CD4-positive, alpha-beta T cell (primary cell): ENCODE results near the gene HACD3. TPM values are rescaled to one million over a fixed set of nuclear protein-coding genes. Genes with fewer than 3 reads are reported as not detected.

Experiments used
- ATAC-seq: fragments of 200-7000 bp; cut with Tn5 transposase; one replicate; pipeline ENCODE4 v1.10.0; 2022; ENCODE audit warnings: mild to moderate bottlenecking; ENCODE audit not compliant: poor library complexity
- CTCF ChIA-PET: fragments of 350-600 bp; sonication (Branson Sonifier 250); formaldehyde crosslinking; loops from one replicate; lab custom pipeline; 2021; ENCODE audit warnings: antibody characterized with exemption, inconsistent platforms; lab: Charles Lee
- POLR2A ChIA-PET: fragments of 350-600 bp; sonication (Branson Sonifier 250); formaldehyde crosslinking; loops from one replicate; lab custom pipeline; 2021; ENCODE audit warnings: antibody characterized with exemption, inconsistent platforms; lab: Charles Lee
- DNase-seq, 14 experiments: peaks; one replicate each; pipeline ENCODE4 v3.0.0-alpha.2; 2013 to 2020; ENCODE audit warnings: mixed read lengths in 2 of 14
- H3K27ac ChIP-seq, 2 donors: one replicate each; pipeline versions ENCODE4 v1.5.1 to v1.7.0; 2013; ENCODE audit warnings: low read length in 2 of 2, low read depth in 1 of 2, mild to moderate bottlenecking in 1 of 2
- H3K27me3 ChIP-seq, 2 experiments: 1 replicate in 1 of 2; 2 replicates in 1 of 2; pipeline versions ENCODE4 v1.6.1 to v1.7.0; 2013; ENCODE audit warnings: low read length in 2 of 2, control low read depth in 1 of 2, mild to moderate bottlenecking in 1 of 2, moderate library complexity in 1 of 2; ENCODE audit not compliant: insufficient read depth in 2 of 2, control insufficient read depth in 1 of 2
- H3K36me3 ChIP-seq: one replicate; pipeline ENCODE4 v1.6.1; 2013; ENCODE audit warnings: low read length, control low read depth; ENCODE audit not compliant: insufficient read depth
- H3K4me1 ChIP-seq: one replicate; pipeline ENCODE4 v1.6.1; 2013; ENCODE audit warnings: low read length, control low read depth; ENCODE audit not compliant: insufficient read depth
- H3K4me3 ChIP-seq: one replicate; pipeline ENCODE4 v1.5.1; 2013; ENCODE audit warnings: mild to moderate bottlenecking, low read length, moderate library complexity
- H3K9me3 ChIP-seq, 2 experiments: 1 replicate in 1 of 2; 2 replicates in 1 of 2; pipeline versions ENCODE4 v1.6.1 to v1.7.0; 2013; ENCODE audit warnings: low read length in 2 of 2, mild to moderate bottlenecking in 2 of 2, control low read depth in 1 of 2, moderate library complexity in 1 of 2; ENCODE audit not compliant: control insufficient read depth in 1 of 2, insufficient read depth in 1 of 2
- H3K27ac Mint-ChIP-seq: one replicate; pipeline ENCODE4 v1.8.0; 2020; ENCODE audit warnings: mixed read lengths
- H3K27me3 Mint-ChIP-seq: one replicate; pipeline ENCODE4 v1.8.0; 2021; ENCODE audit warnings: mixed read lengths
- H3K36me3 Mint-ChIP-seq: one replicate; pipeline ENCODE4 v1.8.0; 2021; ENCODE audit warnings: low read depth, mixed read lengths
- H3K4me1 Mint-ChIP-seq: one replicate; pipeline ENCODE4 v1.8.0; 2021; ENCODE audit warnings: low read depth, mixed read lengths
- H3K4me3 Mint-ChIP-seq: one replicate; pipeline ENCODE4 v1.8.0; 2020; ENCODE audit warnings: mild to moderate bottlenecking, mixed read lengths
- H3K9me3 Mint-ChIP-seq: one replicate; pipeline ENCODE4 v1.8.0; 2020; ENCODE audit warnings: mixed read lengths
- intact Hi-C, 2 experiments: fragments of 100-400 bp; cut with DNase I in 1 of 2; cut with micrococcal nuclease in 1 of 2; formaldehyde crosslinking; loops; one replicate each; pipeline versions ENCODE4 v1.15.1 to v1.9.0; 2023 to 2025; cut with DNase I, micrococcal nuclease
- total RNA-seq, 174 experiments: library from RNA in 2 of 174; stranded (reverse) in 2 of 174; gene quantifications; one replicate each; pipeline ENCODE4 v1.2.3 and lab custom pipeline; 2021 to 2026
- TF ChIP-seq, protein P1 (sequence below): fragments of 200-600 bp; IDR thresholded peaks from one replicate; pipeline ENCODE4 v1.8.0; 2022; ENCODE audit warnings: antibody characterized with exemption, mild to moderate bottlenecking

The HACD3 gene
- total RNA-seq, 2 experiments from 2014 or later: 13.9 to 14.1 TPM

GRCh38 chr15:65518633-65519285, 11.5 kb upstream of the HACD3 start:
- Mint-ChIP-seq H3K4me3 (no peak overlapping the region), H3K36me3 (peaks cover 25% of the 10 kb centered on the region), H3K4me1 (peaks cover 36% of the 10 kb centered on the region), H3K27me3 (no peaks in the 10 kb centered on the region), H3K27ac (no peak overlapping the region), H3K9me3 (no peaks in the 10 kb centered on the region)
- TF ChIP-seq, protein P1, sequence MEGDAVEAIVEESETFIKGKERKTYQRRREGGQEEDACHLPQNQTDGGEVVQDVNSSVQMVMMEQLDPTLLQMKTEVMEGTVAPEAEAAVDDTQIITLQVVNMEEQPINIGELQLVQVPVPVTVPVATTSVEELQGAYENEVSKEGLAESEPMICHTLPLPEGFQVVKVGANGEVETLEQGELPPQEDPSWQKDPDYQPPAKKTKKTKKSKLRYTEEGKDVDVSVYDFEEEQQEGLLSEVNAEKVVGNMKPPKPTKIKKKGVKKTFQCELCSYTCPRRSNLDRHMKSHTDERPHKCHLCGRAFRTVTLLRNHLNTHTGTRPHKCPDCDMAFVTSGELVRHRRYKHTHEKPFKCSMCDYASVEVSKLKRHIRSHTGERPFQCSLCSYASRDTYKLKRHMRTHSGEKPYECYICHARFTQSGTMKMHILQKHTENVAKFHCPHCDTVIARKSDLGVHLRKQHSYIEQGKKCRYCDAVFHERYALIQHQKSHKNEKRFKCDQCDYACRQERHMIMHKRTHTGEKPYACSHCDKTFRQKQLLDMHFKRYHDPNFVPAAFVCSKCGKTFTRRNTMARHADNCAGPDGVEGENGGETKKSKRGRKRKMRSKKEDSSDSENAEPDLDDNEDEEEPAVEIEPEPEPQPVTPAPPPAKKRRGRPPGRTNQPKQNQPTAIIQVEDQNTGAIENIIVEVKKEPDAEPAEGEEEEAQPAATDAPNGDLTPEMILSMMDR: no peak
- Histone ChIP-seq H3K27me3 (no peaks in the 10 kb centered on the region), H3K36me3 (peaks cover 10% of the 10 kb centered on the region), H3K4me3 (no peak overlapping the region), H3K27ac (no peak overlapping the region), H3K9me3 (no peaks in the 10 kb centered on the region), H3K4me1 (peaks cover 22% of the 10 kb centered on the region)
- ChIA-PET POLR2A (interaction anchor here (0.6 to 2.7 kb wide), 4 partner anchors 11 to 353 kb away, joined by 3 to 21 read pairs (median 4); partner anchors contain the start of genes HACD3 and RAB11A), CTCF (interaction anchor here (1.7 kb wide), 1 partner anchor 12 kb away, joined by 5 read pairs; the partner anchor contains the start of gene HACD3)
- ATAC-seq: no peak
- intact Hi-C loops: no loop called here
- no peak for DNase-seq

DNA sequence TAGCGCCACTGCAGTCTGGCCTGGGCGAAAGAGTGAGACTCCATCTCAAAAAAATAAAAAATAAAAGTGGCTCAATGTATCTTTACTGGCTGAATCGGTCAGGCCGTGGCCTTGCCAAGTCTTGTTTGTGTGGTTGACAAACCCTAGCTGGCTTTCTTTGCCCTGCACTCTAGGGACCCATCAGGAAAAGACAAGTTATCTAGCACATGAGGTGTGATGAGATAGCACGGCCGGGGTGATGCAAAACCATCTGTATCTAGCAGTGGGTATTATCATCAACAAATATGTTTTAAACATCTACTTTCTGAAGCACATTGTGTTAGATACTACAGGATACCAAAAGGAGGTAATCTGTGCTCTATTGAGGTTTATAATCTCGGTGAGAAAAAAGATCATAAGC, 8.9 kb upstream of the HACD3 start:
- peak overlapping the region; percentile 67 for H3K4me3 Mint-ChIP-seq
- peaks cover 11% of the 10 kb centered on the region for H3K4me1 ChIP-seq
- intact Hi-C loops: no loop called here
- H3K27me3 Mint-ChIP-seq: no peaks in the 10 kb centered on the region
- ATAC-seq: no peak
- ChIA-PET CTCF (no interaction called here), POLR2A (no interaction called here)
- TF ChIP-seq, protein P1: no peak
- no peak overlapping the region for H3K27ac ChIP-seq
- DNase-seq: no peak
- H3K4me3 ChIP-seq: no peak overlapping the region
- no peaks in the 10 kb centered on the region for H3K27me3 ChIP-seq
- peaks cover 6% of the 10 kb centered on the region for H3K36me3 Mint-ChIP-seq
- no peaks in the 10 kb centered on the region for H3K9me3 ChIP-seq
- H3K4me1 Mint-ChIP-seq: peaks cover 12% of the 10 kb centered on the region
- H3K9me3 Mint-ChIP-seq: no peaks in the 10 kb centered on the region
- no peaks in the 10 kb centered on the region for H3K36me3 ChIP-seq
- H3K27ac Mint-ChIP-seq: no peak overlapping the region

- Histone ChIP-seq H3K4me1 (no peaks in the 10 kb centered on the region), H3K27me3 (no peaks in the 10 kb centered on the region), H3K4me3 (no peak overlapping the region), H3K27ac (no peak overlapping the region), H3K36me3 (no peaks in the 10 kb centered on the region), H3K9me3 (no peaks in the 10 kb centered on the region)
- Mint-ChIP-seq H3K36me3 (no peaks in the 10 kb centered on the region), H3K4me3 (no peak overlapping the region), H3K27me3 (no peaks in the 10 kb centered on the region), H3K4me1 (no peaks in the 10 kb centered on the region), H3K27ac (no peak overlapping the region), H3K9me3 (no peaks in the 10 kb centered on the region)
- CTCF ChIA-PET: no interaction called here
- POLR2A ChIA-PET: no interaction called here
- TF ChIP-seq, protein P1: no peak
- ATAC-seq (no peak), DNase-seq (no peak)
- intact Hi-C loops: no loop called here
Observed at GRCh38 chr15:65524226-65524625, 6.0 kb upstream of the HACD3 start.
